GM23338 (cell line): ENCODE measurements around the gene MYD88. TPM values are rescaled to one million over a fixed set of nuclear protein-coding genes. Genes with fewer than 3 reads are reported as not detected.

ENCODE experiments used
- ATAC-seq: fragments of 200-7000 bp; cut with Tn5 transposase; 3 replicates; pipeline ENCODE4 v1.9.1; 2020
- DNase-seq: peaks from one replicate; pipeline ENCODE4 v3.0.0-alpha.2; 2015; ENCODE audit warnings: low spot score
- H2AFZ ChIP-seq: fragments of 200-600 bp; sonication (generic); 2 replicates; pipeline ENCODE4 v1.8.0; 2016; ENCODE audit warnings: antibody characterized with exemption, mild to moderate bottlenecking, moderate library complexity
- H3F3A ChIP-seq: fragments of 200-600 bp; sonication (generic); replicated peaks from 2 replicates; pipeline ENCODE4 v1.8.0; 2017; ENCODE audit warnings: antibody characterized with exemption, mixed run types, low read depth
- H3K27ac ChIP-seq: fragments of 200-600 bp; sonication (generic); 2 replicates; pipeline ENCODE4 v1.6.1; 2016; ENCODE audit warnings: low read depth
- H3K27me3 ChIP-seq: fragments of 200-600 bp; sonication (generic); 2 replicates; pipeline ENCODE4 v1.8.0; 2016; ENCODE audit warnings: mild to moderate bottlenecking, mixed run types, moderate library complexity; ENCODE audit not compliant: insufficient read depth
- H3K36me3 ChIP-seq: fragments of 200-600 bp; sonication (generic); 2 replicates; pipeline ENCODE4 v1.8.0; 2016; ENCODE audit warnings: mild to moderate bottlenecking; ENCODE audit not compliant: insufficient read depth
- H3K4me1 ChIP-seq: fragments of 200-600 bp; sonication (generic); 2 replicates; pipeline ENCODE4 v1.8.0; 2016; ENCODE audit warnings: mild to moderate bottlenecking, moderate library complexity; ENCODE audit not compliant: insufficient read depth
- H3K4me2 ChIP-seq: fragments of 200-600 bp; sonication (generic); 2 replicates; pipeline ENCODE4 v1.7.1; 2017; ENCODE audit warnings: mixed run types
- H3K4me3 ChIP-seq: fragments of 200-600 bp; sonication (generic); 2 replicates; pipeline ENCODE4 v1.6.1; 2016; ENCODE audit warnings: mixed run types
- H3K79me2 ChIP-seq: fragments of 200-600 bp; sonication (generic); replicated peaks from 2 replicates; pipeline ENCODE4 v1.8.0; 2017; ENCODE audit warnings: mild to moderate bottlenecking; ENCODE audit not compliant: insufficient read depth
- H3K9me2 ChIP-seq: fragments of 200-600 bp; sonication (generic); 2 replicates; pipeline ENCODE4 v1.8.0; 2017; ENCODE audit not compliant: insufficient read depth
- H4K20me1 ChIP-seq: fragments of 200-600 bp; sonication (generic); replicated peaks from 2 replicates; pipeline ENCODE4 v1.8.0; 2017; ENCODE audit warnings: mild to moderate bottlenecking; ENCODE audit not compliant: insufficient read depth
- H3K27ac Mint-ChIP-seq: 2 replicates; pipeline ENCODE4 v1.8.0; 2020; ENCODE audit warnings: inconsistent platforms, mild to moderate bottlenecking, moderate library complexity, mixed read lengths
- H3K27me3 Mint-ChIP-seq: 3 replicates; pipeline ENCODE4 v1.8.0; 2022; ENCODE audit warnings: low read depth, mild to moderate bottlenecking, moderate library complexity, mixed read lengths, inconsistent platforms; ENCODE audit not compliant: insufficient read depth, poor library complexity
- H3K36me3 Mint-ChIP-seq: 3 replicates; pipeline ENCODE4 v1.8.0; 2021; ENCODE audit warnings: low read depth, mild to moderate bottlenecking, inconsistent platforms, moderate library complexity, mixed read lengths
- H3K4me1 Mint-ChIP-seq: 3 replicates; pipeline ENCODE4 v1.8.0; 2020; ENCODE audit warnings: mild to moderate bottlenecking, inconsistent platforms, mixed read lengths
- H3K4me3 Mint-ChIP-seq: 3 replicates; pipeline ENCODE4 v1.8.0; 2021; ENCODE audit warnings: moderate library complexity, mild to moderate bottlenecking, inconsistent platforms, mixed read lengths
- H3K9me3 Mint-ChIP-seq: 3 replicates; pipeline ENCODE4 v1.8.0; 2020; ENCODE audit warnings: moderate library complexity, mild to moderate bottlenecking, inconsistent platforms, mixed read lengths
- CREB1 ChIP-seq: fragments of 250-450 bp; sonication (Bioruptor Pico); IDR thresholded peaks from 2 replicates; pipeline ENCODE4 v1.5.0; 2020; ENCODE audit warnings: low read depth, mild to moderate bottlenecking, moderate library complexity
- CTCF ChIP-seq, 2 experiments: fragments of 200-600 bp in 1 of 2; sonication (generic) in 1 of 2; conservative IDR thresholded peaks; 2 replicates each; pipeline versions ENCODE4 v1.5.1 to v1.6.1; 2016 to 2017; ENCODE audit warnings: antibody characterized with exemption in 2 of 2, low read depth in 2 of 2, mild to moderate bottlenecking in 2 of 2, moderate library complexity in 1 of 2
- EZH2 ChIP-seq: fragments of 200-600 bp; sonication (generic); IDR thresholded peaks from one replicate; pipeline ENCODE4 v1.8.0; 2017; ENCODE audit warnings: antibody characterized with exemption, mild to moderate bottlenecking, low read depth; ENCODE audit not compliant: unreplicated experiment
- EZH2phosphoT487 ChIP-seq: fragments of 200-600 bp; sonication (generic); IDR thresholded peaks from one replicate; pipeline ENCODE4 v1.8.1; 2018; ENCODE audit warnings: antibody characterized with exemption; ENCODE audit not compliant: unreplicated experiment
- JUNB ChIP-seq: IDR thresholded peaks from one replicate; pipeline ENCODE4 v1.6.1; 2016; ENCODE audit warnings: antibody characterized with exemption; ENCODE audit not compliant: unreplicated experiment
- NANOG ChIP-seq: IDR thresholded peaks from 2 replicates; pipeline ENCODE4 v1.6.1; 2016; ENCODE audit warnings: antibody characterized with exemption, borderline replicate concordance
- POLR2AphosphoS5 ChIP-seq: IDR thresholded peaks from 2 replicates; pipeline ENCODE4 v1.6.1; 2016; ENCODE audit warnings: antibody characterized with exemption, low read depth
- REST ChIP-seq: IDR thresholded peaks from one replicate; pipeline ENCODE4 v1.6.1; 2018; ENCODE audit warnings: antibody characterized with exemption; ENCODE audit not compliant: unreplicated experiment
- ZNF114 ChIP-seq: fragments of 250-450 bp; sonication (Bioruptor Pico); IDR thresholded peaks from 2 replicates; pipeline ENCODE4 v1.5.0; 2020; ENCODE audit warnings: mild to moderate bottlenecking, moderate library complexity
- ZNF462 ChIP-seq: fragments of 250-450 bp; sonication (Bioruptor Pico); IDR thresholded peaks from 2 replicates; pipeline ENCODE4 v1.5.0; 2020; ENCODE audit warnings: mild to moderate bottlenecking, moderate library complexity
- polyA plus RNA-seq: library from polyadenylated mRNA; unstranded; fragments of >200 nt; fragmentation: Nextera tagmentation; extraction: Ambion mirVana; gene quantifications from 2 replicates; pipeline ENCODE4 v1.2.1, GENCODE V29; 2016
- total RNA-seq: library from RNA; depleted of rRNA; stranded (reverse); fragments of >200 nt; shearing (Covaris generic); gene quantifications from 2 replicates; pipeline ENCODE4 v1.2.3, GENCODE V29; 2014

MYD88 gene
- total and polyA plus RNA-seq, 2 experiments from 2014 or later: 15.5 to 26.0 TPM

- no peaks in the 10 kb centered on the region for H3K9me3 Mint-ChIP-seq
- no peak for TF ChIP-seq CTCF (conservative IDR thresholded peaks at IDR 0.05; ENCODE audit: low read depth in 2 of 2)
- no peak for TF ChIP-seq NANOG
- no peak for TF ChIP-seq CREB1 (CRISPR knock-in tag)
- no peak for TF ChIP-seq POLR2AphosphoS5
- TF ChIP-seq ZNF114: no peak
- TF ChIP-seq JUNB: no peak
- no peak for TF ChIP-seq EZH2
- no peak for TF ChIP-seq REST
- no peak for TF ChIP-seq EZH2phosphoT487
- TF ChIP-seq ZNF462 (CRISPR knock-in tag): no peak
- Histone ChIP-seq H3K27ac (no peak overlapping the region), H2AFZ (no peak overlapping the region), H3K27me3 (no peaks in the 10 kb centered on the region), H3K79me2 (no peaks in the 10 kb centered on the region), H4K20me1 (peaks cover 13% of the 10 kb centered on the region; the same call in 1 of the 2 replicates), H3F3A (0 out of 2 replicates have a peak, but pooled peaks cover 3% of the 10 kb centered on the region), H3K36me3 (peaks cover 33% of the 10 kb centered on the region), H3K9me2 (no peaks in the 10 kb centered on the region), H3K4me2 (no peak overlapping the region), H3K4me1 (no peaks in the 10 kb centered on the region), H3K4me3 (no peak overlapping the region)
- no peaks in the 10 kb centered on the region; the same call in 2 of the 3 replicates for H3K4me1 Mint-ChIP-seq
- peaks cover 70% of the 10 kb centered on the region for H3K36me3 Mint-ChIP-seq
- ATAC-seq: no peak
- no peak for DNase-seq
- no peak overlapping the region for H3K4me3 Mint-ChIP-seq
- peaks cover 4% of the 10 kb centered on the region for H3K27me3 Mint-ChIP-seq
- no peak overlapping the region for H3K27ac Mint-ChIP-seq
Observed at GRCh38 chr3:38129058-38129457, 9.4 kb upstream of the MYD88 start.
